Right atrium auricular region (tissue), 2 donors: ENCODE measurements around the gene MAPKAPK3. TPM values are rescaled to one million over a fixed set of nuclear protein-coding genes. Genes with fewer than 3 reads are reported as not detected.

Experiments used
- DNase-seq: peaks from one replicate; pipeline ENCODE4 v3.0.0-alpha.2; 2019; ENCODE audit warnings: low spot score
- H3K27ac ChIP-seq, 2 donors: fragments of 200-600 bp; sonication (generic); 1 replicate in 1 of 2; 2 replicates in 1 of 2; pipeline ENCODE4 v1.5.1; 2016 to 2019
- H3K27me3 ChIP-seq, 2 donors: fragments of 200-600 bp; sonication (generic); one replicate each; pipeline versions ENCODE4 v1.5.1 to v1.6.0; 2017 to 2019
- H3K36me3 ChIP-seq: fragments of 200-600 bp; sonication (generic); one replicate; pipeline ENCODE4 v1.5.1; 2016
- H3K4me1 ChIP-seq, 2 donors: fragments of 200-600 bp; sonication (generic); one replicate each; pipeline versions ENCODE4 v1.5.1 to v1.6.0; 2017 to 2019
- H3K4me3 ChIP-seq, 2 donors: fragments of 200-600 bp; sonication (generic); 1 replicate in 1 of 2; 2 replicates in 1 of 2; pipeline ENCODE4 v1.5.1; 2017 to 2019; ENCODE audit warnings: mild to moderate bottlenecking in 1 of 2, moderate library complexity in 1 of 2
- H3K9me3 ChIP-seq, 2 donors: fragments of 200-600 bp; sonication (generic); one replicate each; pipeline ENCODE4 v1.5.1; 2019
- CTCF ChIP-seq, 2 donors: fragments of 200-600 bp; sonication (generic); IDR thresholded peaks; one replicate each; pipeline ENCODE4 v1.5.1; 2019; ENCODE audit warnings: antibody characterized with exemption in 2 of 2
- total RNA-seq, 2 donors: library from RNA; depleted of rRNA; stranded (reverse); fragments of >200 nt; gene quantifications; one replicate each; pipeline ENCODE4 v1.1.0, GENCODE V29; 2016

Gene MAPKAPK3
- total RNA-seq, 2 donors from 2014 or later, result 148 to 187 TPM

GRCh38 chr3:50651920-50652529 is 35.1 kb downstream of the MAPKAPK3 start:
- no peaks in the 10 kb centered on the region for H3K9me3 ChIP-seq
- H3K27ac ChIP-seq, result peak overlapping the region; percentile 60 to 83
- H3K27me3 ChIP-seq, result no peaks in the 10 kb centered on the region
- peaks cover 15% of the 10 kb centered on the region for H3K36me3 ChIP-seq
- no peak for DNase-seq
- no peak for TF ChIP-seq CTCF (IDR thresholded peaks at IDR 0.05)
- H3K4me1 ChIP-seq, result peaks cover 0 to 45% of the 10 kb centered on the region in 2 donors
- no peak overlapping the region for H3K4me3 ChIP-seq

DNA sequence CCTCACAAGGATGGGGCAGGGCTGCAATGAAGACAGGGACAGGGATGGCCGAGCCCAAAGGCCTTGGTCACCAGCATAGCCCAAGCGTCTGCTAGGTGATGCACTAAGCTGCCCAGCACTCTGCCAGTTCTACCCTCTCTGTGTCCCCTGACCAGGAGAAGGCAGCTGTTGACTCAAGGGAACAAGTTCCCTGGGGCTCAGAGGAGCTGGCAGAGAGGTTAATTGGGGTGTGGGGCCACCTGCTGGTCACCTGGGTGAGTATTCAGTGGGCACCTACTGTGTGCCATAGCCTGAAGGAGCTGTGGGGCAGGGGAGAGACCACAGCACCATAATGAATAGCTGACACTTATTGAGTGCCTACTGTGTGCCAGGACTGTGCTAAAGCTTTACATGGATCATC is 35.8 kb downstream of the MAPKAPK3 start:
- TF ChIP-seq CTCF (IDR thresholded peaks at IDR 0.05), result peak in 1 of 2 donors; percentile 55

GRCh38 chr3:50653937-50654595 is 37.1 kb downstream of the MAPKAPK3 start:
- H3K9me3 ChIP-seq, result no peaks in the 10 kb centered on the region
- H3K4me1 ChIP-seq, result peaks cover 0 to 28% of the 10 kb centered on the region in 2 donors
- no peaks in the 10 kb centered on the region for H3K27me3 ChIP-seq
- no peak overlapping the region for H3K27ac ChIP-seq
- no peak for DNase-seq
- H3K36me3 ChIP-seq, result no peaks in the 10 kb centered on the region
- H3K4me3 ChIP-seq, result no peak overlapping the region
- TF ChIP-seq CTCF (IDR thresholded peaks at IDR 0.05), result no peak

More for the DNA sequence above, 35.8 kb downstream of the MAPKAPK3 start:
- Histone ChIP-seq H3K36me3 (peaks cover 10% of the 10 kb centered on the region), H3K27me3 (no peaks in the 10 kb centered on the region), H3K9me3 (no peaks in the 10 kb centered on the region), H3K4me3 (no peak overlapping the region), H3K4me1 (peaks cover 0 to 41% of the 10 kb centered on the region in 2 donors), H3K27ac (peak overlapping the region; percentile 60 to 83)
- DNase-seq, result no peak

DNA sequence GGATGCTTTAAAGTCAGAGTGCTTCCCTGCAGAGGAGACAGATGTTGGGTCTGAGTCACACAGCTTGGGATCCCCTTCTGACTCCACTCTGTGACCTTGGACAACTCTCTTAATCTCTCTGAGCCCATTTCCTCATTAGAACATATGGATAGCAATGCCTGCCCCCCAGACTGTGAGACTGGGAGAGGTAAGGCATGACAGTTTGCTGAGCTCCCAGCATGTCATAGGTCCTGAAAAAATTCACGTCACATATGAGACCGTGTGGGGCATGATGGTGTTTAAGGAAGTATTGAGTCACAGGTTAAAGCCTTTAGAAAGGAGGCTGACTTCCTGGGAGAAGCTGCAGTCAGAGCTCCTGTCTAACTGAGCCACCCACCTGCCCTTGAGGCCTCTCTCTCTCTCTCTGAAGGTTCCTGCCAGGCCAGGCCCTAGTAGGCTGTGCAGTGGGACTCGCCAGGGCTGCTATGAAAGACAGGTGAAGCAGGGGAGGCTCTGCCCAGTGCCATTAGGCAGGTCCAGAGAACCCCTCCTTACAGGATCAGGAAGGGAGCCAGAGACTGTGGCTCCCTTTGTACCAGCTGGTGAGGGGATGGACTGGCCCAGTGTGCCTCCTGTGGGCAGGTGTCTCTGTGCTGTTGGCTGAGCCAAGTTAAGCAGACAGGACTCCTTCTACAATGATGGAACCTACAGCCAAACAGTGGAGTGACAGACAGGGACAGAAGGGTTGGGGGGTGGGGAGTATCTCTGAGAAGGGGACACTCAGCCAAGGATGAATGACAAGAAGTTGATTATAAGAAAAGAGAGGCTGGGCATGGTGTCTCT is 38.3 kb downstream of the MAPKAPK3 start:
- Histone ChIP-seq H3K27ac (no peak overlapping the region), H3K4me1 (peaks cover 0 to 20% of the 10 kb centered on the region in 2 donors), H3K36me3 (no peaks in the 10 kb centered on the region), H3K9me3 (no peaks in the 10 kb centered on the region), H3K4me3 (no peak overlapping the region), H3K27me3 (no peaks in the 10 kb centered on the region)
- TF ChIP-seq CTCF (IDR thresholded peaks at IDR 0.05), result no peak
- DNase-seq, result no peak

GRCh38 chr3:50656417-50657195 is 39.7 kb downstream of the MAPKAPK3 start:
- H3K27ac ChIP-seq, result no peak overlapping the region
- DNase-seq, result no peak
- no peaks in the 10 kb centered on the region for H3K27me3 ChIP-seq
- H3K36me3 ChIP-seq, result no peaks in the 10 kb centered on the region
- no peaks in the 10 kb centered on the region for H3K9me3 ChIP-seq
- peaks cover 0 to 12% of the 10 kb centered on the region in 2 donors for H3K4me1 ChIP-seq
- no peak for TF ChIP-seq CTCF (IDR thresholded peaks at IDR 0.05)
- H3K4me3 ChIP-seq, result no peak overlapping the region
